ENCODE results near the gene RGS1. TPM values are rescaled to one million over a fixed set of nuclear protein-coding genes. Genes with fewer than 3 reads are reported as not detected.

RGS1 gene
- total and polyA plus RNA-seq, 2 of the 4 experiments (the other 2 are of a cell fraction): not detected

DNA sequence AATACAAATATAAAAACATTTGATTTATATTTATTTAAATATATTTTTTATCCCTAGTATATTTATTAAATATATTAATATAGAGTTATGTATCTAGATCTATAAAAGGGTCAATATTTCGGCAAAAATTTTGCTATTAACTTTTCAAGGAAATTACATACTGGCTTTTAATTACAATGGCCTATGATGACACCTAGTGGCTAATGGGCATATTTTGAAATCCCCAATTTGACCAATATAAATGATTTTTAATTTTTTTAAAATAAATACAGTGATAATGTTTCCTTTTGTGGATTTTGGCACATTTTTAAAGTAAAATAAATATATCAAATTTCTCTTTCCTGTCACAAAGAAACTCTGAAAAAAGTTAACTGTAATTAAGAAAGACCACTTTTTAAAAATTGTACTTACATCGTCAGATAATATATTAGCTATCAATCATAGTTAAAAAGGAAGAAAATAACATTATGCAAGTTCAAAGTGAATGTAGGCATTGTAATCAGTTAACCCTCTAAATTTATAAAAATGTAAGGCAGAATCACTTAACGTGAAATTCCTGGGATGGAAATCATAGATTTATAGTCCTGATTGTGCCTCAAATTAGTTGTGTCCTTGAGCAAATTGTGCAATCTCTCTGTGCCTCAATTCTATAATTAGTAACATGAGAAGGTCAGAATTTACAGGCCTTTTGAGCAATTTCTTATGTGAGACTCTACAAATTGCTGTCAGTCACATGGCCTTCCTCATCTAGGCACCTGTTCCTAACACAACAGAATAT, 34.7 kb downstream of the RGS1 start:
- Histone ChIP-seq H3K27me3 (ENCODE audit: control insufficient read depth, insufficient read depth, low read length) (no peaks in the 10 kb centered on the region), H3K18ac (ENCODE audit: low read depth, low read length) (no peak overlapping the region), H4K5ac (ENCODE audit: low read depth, low read length) (no peak overlapping the region), H4K8ac (ENCODE audit: low read depth in 2 of 2, low read length in 2 of 2) (no peak overlapping the region), H3K56ac (ENCODE audit: extremely low read depth, insufficient read depth, low read length) (no peak overlapping the region), H3K23ac (ENCODE audit: low read depth, low read length) (no peak overlapping the region), H2AK5ac (ENCODE audit: low read depth, low read length) (no peak overlapping the region), H3K4me3 (ENCODE audit: insufficient read depth, low read depth, low read length) (no peak overlapping the region), H3K9ac (ENCODE audit: low read depth, low read length) (no peak overlapping the region), H3K9me1 (ENCODE audit: insufficient read depth, low read length) (no peaks in the 10 kb centered on the region), H3K27ac (ENCODE audit: insufficient read depth, low read length) (no peak overlapping the region), H3K79me1 (ENCODE audit: low read depth in 1 of 2, low read length in 2 of 2) (no peaks in the 10 kb centered on the region), H2AFZ (replicated peaks; ENCODE audit: low read length, poor library complexity) (no peak overlapping the region), H3K4me2 (ENCODE audit: low read depth, low read length) (no peak overlapping the region), H2BK120ac (ENCODE audit: low read depth, low read length) (no peak overlapping the region), H3K36me3 (ENCODE audit: control insufficient read depth, insufficient read depth, low read length) (no peaks in the 10 kb centered on the region), H4K20me1 (ENCODE audit: insufficient read depth, low read length) (no peaks in the 10 kb centered on the region), H3K4ac (ENCODE audit: low read depth, low read length) (no peak overlapping the region), H3K4me1 (ENCODE audit: control insufficient read depth, insufficient read depth, low read length) (no peaks in the 10 kb centered on the region; the same call in 1 of the 2 replicates), H2BK20ac (ENCODE audit: low read depth, low read length) (no peak overlapping the region), H3K9me3 (ENCODE audit: control insufficient read depth, insufficient read depth, low read length) (no peaks in the 10 kb centered on the region), H2BK15ac (ENCODE audit: low read depth, low read length) (no peak overlapping the region), H4K91ac (ENCODE audit: insufficient read depth, low read depth, low read length) (no peak overlapping the region), H2BK5ac (ENCODE audit: low read depth, low read length, poor library complexity, severe bottlenecking) (no peak overlapping the region), H3K14ac (replicated peaks; ENCODE audit: low read depth, low read length) (no peak overlapping the region), H2AK9ac (replicated peaks; ENCODE audit: low read depth, low read length, poor library complexity) (no peak overlapping the region)
- peak; percentile 45 for DNase-seq
- no TSS peak for BruUV-seq (replicated peaks)
- intact Hi-C loops (cut with micrococcal nuclease): loop anchor here (1.0 to 2.0 kb wide), 3 partner anchors 133 to 420 kb away; no protein-coding TSS in a partner anchor
- ChIA-PET CTCF (interaction anchor here (0.7 to 1.9 kb wide), 2 partner anchors 133 to 135 kb away, joined by 3 to 12 read pairs; no protein-coding TSS in a partner anchor), POLR2A (ENCODE audit: unreplicated experiment) (interaction anchor here (0.6 to 0.7 kb wide), 2 partner anchors 153 to 1112 kb away, joined by 3 read pairs; no protein-coding TSS in a partner anchor)
- no peak for ATAC-seq (ENCODE audit: low read depth)
- WGBS, 2 experiments (ENCODE audit: extremely low coverage in 2 of 2, insufficient read length in 1 of 2): no CpG with 5 or more reads among the region's 3 CpGs
- dilution Hi-C loops (cut with HindIII; ENCODE audit: low sequenced_read_pairs, unreplicated experiment): no loop called here
- in situ Hi-C loops (cut with MboI; ENCODE audit: low sequenced_read_pairs): no loop called here
- TF ChIP-seq RFX5 (IDR thresholded peaks at IDR 0.05; ENCODE audit: low read depth, low read length) (no peak), POLR2A (IDR thresholded peaks at IDR 0.05; ENCODE audit: low read depth, low read length) (no peak), CHD1 (IDR thresholded peaks at IDR 0.05; ENCODE audit: low read depth, low read length) (no peak), FOS (IDR thresholded peaks at IDR 0.05; ENCODE audit: low read depth, low read length) (no peak), SMC3 (IDR thresholded peaks at IDR 0.05; ENCODE audit: low read depth, low read length) (peak; percentile 78), USF2 (IDR thresholded peaks at IDR 0.05; ENCODE audit: low read depth, low read length) (no peak), MXI1 (IDR thresholded peaks at IDR 0.05; ENCODE audit: borderline replicate concordance, low read depth, low read length) (no peak), RAD21 (IDR thresholded peaks at IDR 0.05; ENCODE audit: low read length) (peak; percentile 73), RCOR1 (IDR thresholded peaks at IDR 0.05; ENCODE audit: insufficient replicate concordance, low read length) (no peak), ELK1 (IDR thresholded peaks at IDR 0.05; ENCODE audit: borderline replicate concordance, low read depth, low read length) (no peak), CEBPB (IDR thresholded peaks at IDR 0.05; ENCODE audit: low read depth, low read length) (peak; percentile 64), MAZ (IDR thresholded peaks at IDR 0.05; ENCODE audit: borderline replicate concordance, low read depth, low read length) (no peak), BHLHE40 (IDR thresholded peaks at IDR 0.05; ENCODE audit: low read depth, low read length) (no peak), NFE2L2 (IDR thresholded peaks at IDR 0.05; ENCODE audit: low read depth, low read length) (no peak)
- TF ChIP-seq, protein P1, sequence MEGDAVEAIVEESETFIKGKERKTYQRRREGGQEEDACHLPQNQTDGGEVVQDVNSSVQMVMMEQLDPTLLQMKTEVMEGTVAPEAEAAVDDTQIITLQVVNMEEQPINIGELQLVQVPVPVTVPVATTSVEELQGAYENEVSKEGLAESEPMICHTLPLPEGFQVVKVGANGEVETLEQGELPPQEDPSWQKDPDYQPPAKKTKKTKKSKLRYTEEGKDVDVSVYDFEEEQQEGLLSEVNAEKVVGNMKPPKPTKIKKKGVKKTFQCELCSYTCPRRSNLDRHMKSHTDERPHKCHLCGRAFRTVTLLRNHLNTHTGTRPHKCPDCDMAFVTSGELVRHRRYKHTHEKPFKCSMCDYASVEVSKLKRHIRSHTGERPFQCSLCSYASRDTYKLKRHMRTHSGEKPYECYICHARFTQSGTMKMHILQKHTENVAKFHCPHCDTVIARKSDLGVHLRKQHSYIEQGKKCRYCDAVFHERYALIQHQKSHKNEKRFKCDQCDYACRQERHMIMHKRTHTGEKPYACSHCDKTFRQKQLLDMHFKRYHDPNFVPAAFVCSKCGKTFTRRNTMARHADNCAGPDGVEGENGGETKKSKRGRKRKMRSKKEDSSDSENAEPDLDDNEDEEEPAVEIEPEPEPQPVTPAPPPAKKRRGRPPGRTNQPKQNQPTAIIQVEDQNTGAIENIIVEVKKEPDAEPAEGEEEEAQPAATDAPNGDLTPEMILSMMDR (conservative IDR thresholded peaks at IDR 0.05; ENCODE audit: low read depth, low read length): peak; percentile 68
